GM12878 (cell line): Measurements from ENCODE around the gene TMEM266. TPM values are rescaled to one million over a fixed set of nuclear protein-coding genes. Genes with fewer than 3 reads are reported as not detected.

Source experiments
- ATAC-seq: fragments of 200-7000 bp; cut with Tn5 transposase; 3 replicates; pipeline ENCODE4 v1.9.1; 2020; ENCODE audit warnings: mild to moderate bottlenecking, moderate library complexity
- BruUV-seq: library from RNA; stranded (reverse); fragments of 400-500 nt; replicated peaks from 2 replicates; lab custom pipeline; 2021; lab: Mats Ljungman, UMichigan
- CTCF ChIA-PET: fragments of 300-600 bp; sonication (Branson Sonifier 250); formaldehyde crosslinking; extraction: SDS; loops from one replicate; lab custom pipeline; 2021; ENCODE audit warnings: inconsistent platforms; lab: Yijun Ruan, JAX
- POLR2A ChIA-PET: fragments of 350-600 bp; formaldehyde crosslinking; extraction: SDS; loops from one replicate; lab custom pipeline; 2021; ENCODE audit warnings: inconsistent platforms; lab: Charles Lee
- RAD21 ChIA-PET: fragments of 300-600 bp; sonication (Branson Sonifier 250); formaldehyde crosslinking; loops from one replicate; lab custom pipeline; 2023; ENCODE audit warnings: antibody characterized with exemption; ENCODE audit not compliant: unreplicated experiment; lab: Charles Lee
- SMC1A ChIA-PET: fragments of 300-600 bp; sonication (Branson Sonifier 250); formaldehyde crosslinking; loops from one replicate; lab custom pipeline; 2023; ENCODE audit not compliant: unreplicated experiment, uncharacterized antibody; lab: Charles Lee
- DNase-seq: peaks from one replicate; pipeline ENCODE4 v3.0.0-alpha.2; 2011; ENCODE audit warnings: low read depth, low spot score
- FAIRE-seq: peaks from 3 replicates; lab custom pipeline; 2011; peaks lifted over from hg19 to GRCh38; lab: Jason Lieb, UNC
- H2AFZ ChIP-seq: 2 replicates; pipeline ENCODE4 v1.6.0; 2011; ENCODE audit warnings: low read depth, low read length, control low read depth; ENCODE audit not compliant: control insufficient read depth
- H3K27ac ChIP-seq: 2 replicates; pipeline ENCODE4 v1.5.1; 2011; ENCODE audit warnings: control low read depth; ENCODE audit not compliant: control insufficient read depth, insufficient read depth
- H3K27me3 ChIP-seq, 2 experiments: replicated peaks in 1 of 2; 2 replicates each; pipeline versions ENCODE4 v1.6.0 to v1.6.1; 2011; ENCODE audit warnings: low read length in 1 of 2; ENCODE audit not compliant: control insufficient read depth in 2 of 2, insufficient read depth in 2 of 2
- H3K36me3 ChIP-seq, 2 experiments: 2 replicates each; pipeline ENCODE4 v1.5.1; 2011; ENCODE audit warnings: low read length in 1 of 2; ENCODE audit not compliant: control insufficient read depth in 2 of 2, insufficient read depth in 2 of 2
- H3K4me1 ChIP-seq: 2 replicates; pipeline ENCODE4 v1.6.1; 2011; ENCODE audit warnings: mild to moderate bottlenecking, low read length, moderate library complexity, mixed read lengths; ENCODE audit not compliant: control insufficient read depth, insufficient read depth
- H3K4me2 ChIP-seq: 2 replicates; pipeline ENCODE4 v1.6.0; 2011; ENCODE audit warnings: control low read depth; ENCODE audit not compliant: control insufficient read depth, insufficient read depth
- H3K4me3 ChIP-seq: fragments of 200-600 bp; sonication (generic); 2 replicates; pipeline ENCODE4 v1.5.1; 2016
- H3K79me2 ChIP-seq: 2 replicates; pipeline ENCODE4 v1.6.0; 2011; ENCODE audit warnings: low read length; ENCODE audit not compliant: control insufficient read depth, insufficient read depth
- H3K9ac ChIP-seq: 2 replicates; pipeline ENCODE4 v1.8.0; 2011; ENCODE audit warnings: low read length, control low read depth, mixed read lengths; ENCODE audit not compliant: control insufficient read depth, insufficient read depth
- H3K9me3 ChIP-seq: replicated peaks from 3 replicates; pipeline ENCODE4 v1.5.1; 2011; ENCODE audit warnings: mild to moderate bottlenecking, low read length; ENCODE audit not compliant: control insufficient read depth, insufficient read depth
- H4K20me1 ChIP-seq: 2 replicates; pipeline ENCODE4 v1.6.0; 2011; ENCODE audit not compliant: control insufficient read depth, insufficient read depth
- EGR1 ChIP-seq, 2 experiments: IDR thresholded peaks; 1 replicate in 1 of 2; 2 replicates in 1 of 2; pipeline ENCODE4 v1.6.1; 2011 to 2012; ENCODE audit warnings: low read depth in 2 of 2, low read length in 2 of 2, borderline replicate concordance in 1 of 2, mild to moderate bottlenecking in 1 of 2, moderate library complexity in 1 of 2
- EP300 ChIP-seq, 2 experiments: fragments of 150-350 bp in 1 of 2; IDR thresholded peaks; 2 replicates each; pipeline ENCODE4 v1.6.1; 2011 to 2012; ENCODE audit warnings: low read depth in 2 of 2, low read length in 2 of 2, borderline replicate concordance in 1 of 2, improper control_type of control experiment in 1 of 2, inconsistent platforms in 1 of 2; ENCODE audit not compliant: control insufficient read depth in 1 of 2
- JUND ChIP-seq: IDR thresholded peaks from 2 replicates; pipeline ENCODE4 v1.6.1; 2012; ENCODE audit warnings: low read depth, mild to moderate bottlenecking, low read length, improper control_type of control experiment, moderate library complexity
- NFXL1 ChIP-seq: fragments of 450-650 bp; IDR thresholded peaks from 2 replicates; pipeline ENCODE4 v1.6.1; 2017; ENCODE audit warnings: antibody characterized with exemption, mild to moderate bottlenecking, borderline replicate concordance
- PAX5 ChIP-seq: IDR thresholded peaks from 2 replicates; pipeline ENCODE4 v1.6.1; 2011; ENCODE audit warnings: low read depth, low read length, borderline replicate concordance
- POLR2AphosphoS5 ChIP-seq: IDR thresholded peaks from 2 replicates; pipeline ENCODE4 v1.6.1; 2011; ENCODE audit warnings: mild to moderate bottlenecking, low read length, inconsistent platforms
- POU2F2 ChIP-seq: IDR thresholded peaks from 3 replicates; pipeline ENCODE4 v1.6.1; 2011; ENCODE audit warnings: low read depth, mild to moderate bottlenecking, low read length, borderline replicate concordance
- RB1 ChIP-seq: fragments of 450-650 bp; formaldehyde crosslinking; IDR thresholded peaks from 2 replicates; pipeline ENCODE4 v1.6.1; 2017; ENCODE audit warnings: mild to moderate bottlenecking, borderline replicate concordance
- RBBP5 ChIP-seq: fragments of 200-600 bp; sonication (generic); conservative IDR thresholded peaks from 2 replicates; pipeline ENCODE4 v1.6.1; 2016
- SPI1 ChIP-seq: IDR thresholded peaks from 2 replicates; pipeline ENCODE4 v1.6.1; 2011; ENCODE audit warnings: low read depth, mild to moderate bottlenecking, low read length, moderate library complexity, borderline replicate concordance; ENCODE audit not compliant: insufficient read depth
- ZNF384 ChIP-seq: IDR thresholded peaks from 2 replicates; pipeline ENCODE4 v1.6.1; 2012; ENCODE audit warnings: low read depth, mild to moderate bottlenecking, low read length, improper control_type of control experiment, borderline replicate concordance
- WGBS: methylation state at CpG from one replicate; pipeline ENCODE4 v1.1.6; 2016; ENCODE audit warnings: low lambda C conversion rate; ENCODE audit not compliant: insufficient replicate concordance, insufficient coverage; ENCODE audit errors: missing lambda C conversion rate; 5-methylcytosine and 5-hydroxymethylcytosine counted together
- in situ Hi-C: fragments of 300-500 bp; cut with MboI; formaldehyde crosslinking; loops from 9 replicates; pipeline ENCODE4 v1.14.3; 2018; ENCODE audit warnings: mixed read lengths
- intact Hi-C: fragments of 100-400 bp; cut with micrococcal nuclease; formaldehyde crosslinking; loops from one replicate; pipeline ENCODE4 v1.14.2; 2022; ENCODE audit not compliant: unreplicated experiment
- polyA plus RNA-seq, 11 experiments: library from polyadenylated mRNA; depleted of rRNA in 4 of 11; unstranded in 6 of 11; stranded (reverse) in 5 of 11; fragments of >200 nt; fragmentation: Nextera tagmentation in 4 of 11; fragmentation: Illumina TruSeq in 1 of 11; extraction: Ambion mirVana in 4 of 11; extraction: Trizol in 1 of 11; gene quantifications; 1 replicate in 1 of 11; 2 replicates in 10 of 11; pipeline versions ENCODE4 v1.2.1 to v1.2.3, GENCODE V29; 2011 to 2016; ENCODE audit warnings: inconsistent platforms in 2 of 11, missing spikeins in 2 of 11, low read depth in 1 of 11
- total RNA-seq, 4 experiments: library from RNA; depleted of rRNA in 3 of 4; stranded (reverse); fragments of >200 nt in 3 of 4; fragmentation: Illumina TruSeq in 1 of 4; extraction: Trizol in 1 of 4; gene quantifications; 2 replicates each; pipeline versions ENCODE4 v1.2.1 to v1.2.3, GENCODE V29; 2013 to 2021

Gene TMEM266
- total and polyA plus RNA-seq, 10 of the 15 experiments (the other 5 are each of a cell fraction or from before 2014, with no cell fraction given), result 0.11 to 0.70 (median 0.39) TPM

DNA sequence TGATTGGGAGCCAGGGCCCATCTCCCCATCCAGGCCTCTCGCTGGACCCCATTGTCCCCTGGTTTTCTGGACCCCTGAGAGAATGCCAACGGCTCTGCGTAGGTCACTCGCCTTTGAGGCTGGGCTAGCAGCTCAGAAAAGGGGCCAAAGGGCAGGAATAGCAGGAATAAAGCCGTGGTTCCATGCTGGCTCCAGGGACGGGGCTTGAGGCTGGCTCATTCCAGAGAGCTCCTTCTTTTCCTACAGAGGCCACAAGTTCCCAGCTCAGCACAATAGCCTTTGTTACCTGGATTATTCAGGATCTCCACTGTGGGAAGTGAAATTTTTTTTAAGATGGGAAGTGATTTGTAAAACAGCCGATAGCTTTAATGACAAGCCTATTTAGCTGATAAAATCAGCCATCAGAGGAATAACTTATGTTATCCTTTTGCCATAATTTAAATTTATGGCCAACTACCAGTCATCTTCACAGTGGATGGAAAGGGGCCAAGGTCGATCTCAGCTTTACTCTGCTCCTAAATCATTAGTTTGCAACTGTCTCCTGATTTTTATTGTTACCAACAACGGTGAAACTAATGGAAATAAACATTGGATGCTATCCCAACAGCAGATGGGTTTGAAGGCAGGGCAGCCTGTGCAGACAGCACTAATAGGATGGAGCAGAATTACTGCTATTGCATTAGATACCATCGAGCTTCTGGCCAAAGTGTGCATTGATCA, 124.3 kb downstream of the TMEM266 start:
- ChIA-PET SMC1A (no interaction called here), RAD21 (no interaction called here), POLR2A (no interaction called here), CTCF (interaction anchor here (0.6 to 2.8 kb wide), 4 partner anchors 26 to 683 kb away, joined by 3 to 15 read pairs (median 3); no protein-coding TSS in a partner anchor)
- Histone ChIP-seq H2AFZ (no peak overlapping the region), H3K4me2 (no peak overlapping the region), H3K9me3 (no peaks in the 10 kb centered on the region; the same call in 2 of the 3 replicates), H3K27ac (no peak overlapping the region), H3K9ac (no peak overlapping the region), H3K4me3 (no peak overlapping the region), H3K4me1 (peaks cover 12% of the 10 kb centered on the region), H4K20me1 (no peaks in the 10 kb centered on the region; the same call in 1 of the 2 replicates), H3K79me2 (no peaks in the 10 kb centered on the region), H3K36me3 (no peaks in the 10 kb centered on the region), H3K27me3 (no peaks in the 10 kb centered on the region; a peak in 4 of 4 replicates)
- WGBS, result 59% methylated on average over 10 of the region's 10 CpGs
- DNase-seq (no peak), FAIRE-seq (no peak), ATAC-seq (no peak)
- TF ChIP-seq JUND, result no peak
- TF ChIP-seq PAX5, result no peak
- no peak for TF ChIP-seq ZNF384
- no peak for TF ChIP-seq EGR1 (IDR thresholded peaks at IDR 0.05; ENCODE audit: borderline replicate concordance in 1 of 2, low read depth in 2 of 2, low read length in 2 of 2)
- BruUV-seq, result no TSS peak
- intact Hi-C loops, result no loop called here
- in situ Hi-C loops, result loop anchor here (5.0 kb wide), 1 partner anchor 683 kb away; no protein-coding TSS in a partner anchor

DNA sequence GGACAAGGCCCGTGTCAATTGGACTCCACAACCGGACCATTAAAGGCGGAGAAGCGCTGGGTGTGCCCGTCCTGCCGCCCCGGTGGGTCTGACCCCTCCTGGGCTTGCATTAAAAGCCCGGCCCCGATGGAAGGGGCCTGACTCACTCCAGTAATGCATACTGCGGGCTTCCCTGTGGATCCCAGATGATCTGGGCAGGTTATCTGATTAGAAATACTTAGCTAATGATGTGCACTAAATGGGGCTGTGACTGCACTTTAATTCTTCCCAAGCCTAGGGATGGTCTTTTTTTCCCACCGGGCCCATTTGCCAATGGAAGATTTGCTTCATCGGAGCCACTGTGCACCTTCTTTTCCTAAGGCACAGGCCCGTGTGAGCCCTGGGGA, 124.9 kb downstream of the TMEM266 start:
- H3K9me3 ChIP-seq, result no peaks in the 10 kb centered on the region; the same call in 2 of the 3 replicates
- ChIA-PET SMC1A (interaction anchor here (0.9 to 1.4 kb wide), 3 partner anchors 128 to 682 kb away, joined by 3 to 4 read pairs (median 4); no protein-coding TSS in a partner anchor), RAD21 (interaction anchor here (1.6 kb wide), 1 partner anchor 682 kb away, joined by 14 read pairs; no protein-coding TSS in a partner anchor), CTCF (interaction anchor here (0.6 to 2.8 kb wide), 4 partner anchors 26 to 682 kb away, joined by 3 to 15 read pairs (median 3); no protein-coding TSS in a partner anchor), POLR2A (no interaction called here)
- no peak for ATAC-seq
- DNase-seq, result no peak
- no TSS peak for BruUV-seq
- no peak overlapping the region for H3K4me3 ChIP-seq
- peaks cover 12% of the 10 kb centered on the region for H3K4me1 ChIP-seq
- no peaks in the 10 kb centered on the region for H3K36me3 ChIP-seq
- peaks cover 0 to 1% of the 10 kb centered on the region in 2 experiments; a peak in 3 of 4 replicates for H3K27me3 ChIP-seq
- FAIRE-seq, result no peak
- intact Hi-C loops, result no loop called here
- H3K9ac ChIP-seq, result no peak overlapping the region
- no peak overlapping the region for H3K27ac ChIP-seq
- H3K79me2 ChIP-seq, result no peaks in the 10 kb centered on the region
- 55% methylated on average over 13 of the region's 13 CpGs for WGBS
- TF ChIP-seq NFXL1 (no peak), SPI1 (no peak), RBBP5 (no peak), POLR2AphosphoS5 (no peak), RB1 (no peak), POU2F2 (no peak), EP300 (IDR thresholded peaks at IDR 0.05; ENCODE audit: borderline replicate concordance in 1 of 2, control insufficient read depth in 1 of 2, low read depth in 2 of 2, low read length in 2 of 2) (no peak)
- H2AFZ ChIP-seq, result no peak overlapping the region
- no peak overlapping the region for H3K4me2 ChIP-seq
- in situ Hi-C loops, result loop anchor here (5.0 kb wide), 1 partner anchor 683 kb away; no protein-coding TSS in a partner anchor
- H4K20me1 ChIP-seq, result no peaks in the 10 kb centered on the region; the same call in 1 of the 2 replicates
